ENCODE measurements around the gene KRTAP12-2.

DNA sequence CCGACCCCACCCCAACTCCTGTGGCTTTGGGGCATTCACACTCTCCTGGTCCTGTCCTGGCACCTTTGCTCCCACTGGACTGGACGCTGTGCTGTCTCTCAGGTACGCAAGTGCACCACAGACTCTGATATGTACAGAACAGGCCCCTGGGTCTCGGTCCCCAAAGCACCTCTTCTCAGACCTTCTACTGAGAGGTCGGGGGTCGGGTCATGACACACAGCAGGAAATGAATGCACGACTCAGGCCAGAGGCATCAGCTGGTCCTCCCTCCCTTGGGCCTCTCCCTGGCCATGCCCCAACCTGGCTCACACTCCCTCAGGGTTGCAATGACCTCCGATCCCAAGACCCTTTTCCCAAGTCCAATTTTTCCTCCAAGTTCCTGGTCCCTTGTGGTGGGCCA lies 28.5 kb upstream of the KRTAP12-2 start:
- no peak for TF ChIP-seq FOXA1 (IDR thresholded peaks at IDR 0.05)
- TF ChIP-seq, protein P1, sequence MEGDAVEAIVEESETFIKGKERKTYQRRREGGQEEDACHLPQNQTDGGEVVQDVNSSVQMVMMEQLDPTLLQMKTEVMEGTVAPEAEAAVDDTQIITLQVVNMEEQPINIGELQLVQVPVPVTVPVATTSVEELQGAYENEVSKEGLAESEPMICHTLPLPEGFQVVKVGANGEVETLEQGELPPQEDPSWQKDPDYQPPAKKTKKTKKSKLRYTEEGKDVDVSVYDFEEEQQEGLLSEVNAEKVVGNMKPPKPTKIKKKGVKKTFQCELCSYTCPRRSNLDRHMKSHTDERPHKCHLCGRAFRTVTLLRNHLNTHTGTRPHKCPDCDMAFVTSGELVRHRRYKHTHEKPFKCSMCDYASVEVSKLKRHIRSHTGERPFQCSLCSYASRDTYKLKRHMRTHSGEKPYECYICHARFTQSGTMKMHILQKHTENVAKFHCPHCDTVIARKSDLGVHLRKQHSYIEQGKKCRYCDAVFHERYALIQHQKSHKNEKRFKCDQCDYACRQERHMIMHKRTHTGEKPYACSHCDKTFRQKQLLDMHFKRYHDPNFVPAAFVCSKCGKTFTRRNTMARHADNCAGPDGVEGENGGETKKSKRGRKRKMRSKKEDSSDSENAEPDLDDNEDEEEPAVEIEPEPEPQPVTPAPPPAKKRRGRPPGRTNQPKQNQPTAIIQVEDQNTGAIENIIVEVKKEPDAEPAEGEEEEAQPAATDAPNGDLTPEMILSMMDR (IDR thresholded peaks at IDR 0.05; ENCODE audit: low read depth, low read length, missing input control), result no peak

Measured in liver (tissue), 2 donors.